ENCODE results near the gene COA4.

DNA sequence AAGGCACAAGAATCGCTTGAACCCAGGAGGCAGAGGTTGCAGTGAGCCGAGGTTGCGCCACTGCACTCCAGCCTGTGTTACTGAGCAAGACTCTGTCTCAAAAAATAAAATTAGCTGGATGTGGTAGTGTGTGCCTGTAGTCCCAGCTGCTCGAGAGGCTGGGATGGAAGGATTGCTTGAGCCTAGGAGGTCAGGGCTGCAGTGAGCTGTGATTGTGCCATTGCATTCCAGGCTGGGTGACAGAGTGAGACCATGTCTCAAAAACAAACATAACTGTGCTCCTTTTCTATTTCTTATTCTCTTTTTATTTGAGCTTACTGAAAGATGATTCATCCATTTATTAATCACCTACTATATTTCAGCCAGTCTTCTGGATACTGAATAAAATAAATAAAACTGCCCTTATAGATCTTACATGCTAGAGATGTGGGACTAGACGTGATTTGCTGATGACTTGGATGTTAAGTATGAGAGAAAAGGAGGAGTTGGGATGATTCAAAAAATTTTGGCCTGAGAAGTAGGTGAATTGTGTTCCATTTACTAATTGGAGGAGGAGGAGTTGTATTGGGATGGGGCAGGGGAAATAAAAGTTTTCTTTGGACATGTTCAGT lies 18.2 kb upstream of the COA4 start:
- TF ChIP-seq GATA3 (IDR thresholded peaks at IDR 0.05; ENCODE audit: low read depth, low read length) (no peak), GATA2 (IDR thresholded peaks at IDR 0.05; ENCODE audit: low read depth, low read length) (no peak)

Data from SH-SY5Y (cell line).